GM10266 (cell line): ENCODE data around the gene SEMA5A.

Source experiments
- DNase-seq: peaks from one replicate; pipeline ENCODE4 v3.0.0; 2012; ENCODE audit errors: extremely low spot score
- TF ChIP-seq, protein P1 (sequence below): IDR thresholded peaks from 2 replicates; pipeline ENCODE4 v1.5.1; 2012; ENCODE audit warnings: mild to moderate bottlenecking, low read depth; ENCODE audit not compliant: control insufficient read depth, insufficient read depth; ENCODE audit errors: missing control alignments

SEMA5A gene

DNA sequence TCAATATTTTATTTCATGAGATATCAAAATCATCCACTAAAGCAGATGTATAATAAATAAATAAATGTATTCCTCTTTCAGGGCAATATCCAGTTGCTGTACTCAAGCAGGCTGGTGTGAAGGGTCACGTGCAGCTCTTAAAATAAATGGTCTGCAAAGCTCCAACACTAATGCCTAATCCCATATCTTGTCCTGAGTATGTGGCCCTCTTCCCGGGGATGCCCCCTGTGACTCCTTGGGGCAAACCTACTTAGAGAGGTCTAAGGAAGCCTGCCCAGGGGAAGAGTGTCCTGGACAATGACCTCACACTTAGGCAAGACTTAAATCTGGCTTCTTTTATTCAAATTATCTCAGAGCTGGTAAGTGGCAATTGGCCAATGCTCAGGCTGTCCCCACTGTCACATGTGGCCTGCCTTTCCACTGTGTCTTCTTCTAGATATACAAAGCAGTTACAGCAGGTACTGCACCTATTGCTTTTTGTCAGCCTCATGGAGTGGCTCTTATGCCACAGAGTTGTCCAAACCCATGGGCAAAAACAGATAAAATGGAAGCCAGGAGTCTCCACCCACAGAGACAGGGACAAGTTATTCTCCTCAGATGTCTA, 55.3 kb downstream of the SEMA5A start:
- TF ChIP-seq, protein P1, sequence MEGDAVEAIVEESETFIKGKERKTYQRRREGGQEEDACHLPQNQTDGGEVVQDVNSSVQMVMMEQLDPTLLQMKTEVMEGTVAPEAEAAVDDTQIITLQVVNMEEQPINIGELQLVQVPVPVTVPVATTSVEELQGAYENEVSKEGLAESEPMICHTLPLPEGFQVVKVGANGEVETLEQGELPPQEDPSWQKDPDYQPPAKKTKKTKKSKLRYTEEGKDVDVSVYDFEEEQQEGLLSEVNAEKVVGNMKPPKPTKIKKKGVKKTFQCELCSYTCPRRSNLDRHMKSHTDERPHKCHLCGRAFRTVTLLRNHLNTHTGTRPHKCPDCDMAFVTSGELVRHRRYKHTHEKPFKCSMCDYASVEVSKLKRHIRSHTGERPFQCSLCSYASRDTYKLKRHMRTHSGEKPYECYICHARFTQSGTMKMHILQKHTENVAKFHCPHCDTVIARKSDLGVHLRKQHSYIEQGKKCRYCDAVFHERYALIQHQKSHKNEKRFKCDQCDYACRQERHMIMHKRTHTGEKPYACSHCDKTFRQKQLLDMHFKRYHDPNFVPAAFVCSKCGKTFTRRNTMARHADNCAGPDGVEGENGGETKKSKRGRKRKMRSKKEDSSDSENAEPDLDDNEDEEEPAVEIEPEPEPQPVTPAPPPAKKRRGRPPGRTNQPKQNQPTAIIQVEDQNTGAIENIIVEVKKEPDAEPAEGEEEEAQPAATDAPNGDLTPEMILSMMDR: no peak
- no peak for DNase-seq

DNA sequence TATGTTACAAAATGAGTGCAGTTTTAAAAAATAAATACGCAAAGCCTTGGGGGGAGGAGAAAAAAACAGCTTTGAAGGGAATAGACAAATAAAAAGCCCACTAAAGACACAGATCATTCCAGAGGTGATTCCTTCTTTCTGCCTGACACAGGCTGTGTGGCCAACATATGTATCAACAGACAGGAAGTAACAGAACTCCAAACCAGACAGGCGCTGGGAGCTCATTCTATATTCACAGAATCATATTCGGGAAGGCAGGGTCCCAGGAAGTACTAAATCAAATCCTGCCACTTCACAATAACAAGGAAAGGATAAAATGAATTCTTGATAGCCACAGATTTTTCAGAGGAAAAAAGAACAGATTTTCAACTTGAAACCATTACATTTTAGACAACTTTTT, 62.1 kb downstream of the SEMA5A start:
- no peak for DNase-seq
- TF ChIP-seq, protein P1: no peak

DNA sequence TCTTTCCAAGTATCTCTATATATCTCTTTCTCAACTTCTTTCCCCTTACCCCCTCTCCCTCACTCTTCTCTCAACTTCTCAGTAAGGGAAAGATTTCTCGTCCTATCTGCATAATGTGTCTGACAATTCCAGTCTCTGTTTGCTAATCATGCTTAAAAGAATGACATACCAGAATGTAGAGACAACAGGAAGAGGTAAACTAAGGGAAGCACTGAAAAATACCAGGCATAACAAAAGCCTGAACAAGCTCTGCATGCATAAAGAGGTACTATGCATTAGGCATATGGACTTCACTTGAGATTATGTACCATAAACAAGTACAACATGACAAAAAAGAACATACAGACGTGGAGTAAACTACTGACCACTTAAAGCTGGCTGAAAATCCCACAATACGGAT, 62.6 kb downstream of the SEMA5A start:
- no peak for DNase-seq
- TF ChIP-seq, protein P1: no peak

DNA sequence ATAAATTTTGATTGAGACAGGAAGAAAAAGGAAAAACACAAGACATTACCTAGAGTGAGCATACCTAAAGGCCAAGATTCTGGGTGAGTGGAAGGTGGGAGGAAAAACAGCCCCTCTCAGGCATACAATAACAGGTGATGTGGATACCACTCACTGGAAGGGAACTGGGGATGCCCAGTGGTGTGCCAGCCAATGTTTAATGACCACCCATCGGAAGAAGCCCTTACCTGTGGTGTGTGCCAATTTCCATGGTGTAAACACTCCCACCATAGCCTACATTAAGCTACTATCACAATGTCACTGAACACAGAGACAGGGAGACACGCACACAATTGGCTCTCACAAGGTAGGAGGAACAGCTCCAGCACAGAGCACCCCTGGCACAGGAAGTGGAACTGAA, 63.5 kb downstream of the SEMA5A start:
- no peak for DNase-seq
- TF ChIP-seq, protein P1: no peak

DNA sequence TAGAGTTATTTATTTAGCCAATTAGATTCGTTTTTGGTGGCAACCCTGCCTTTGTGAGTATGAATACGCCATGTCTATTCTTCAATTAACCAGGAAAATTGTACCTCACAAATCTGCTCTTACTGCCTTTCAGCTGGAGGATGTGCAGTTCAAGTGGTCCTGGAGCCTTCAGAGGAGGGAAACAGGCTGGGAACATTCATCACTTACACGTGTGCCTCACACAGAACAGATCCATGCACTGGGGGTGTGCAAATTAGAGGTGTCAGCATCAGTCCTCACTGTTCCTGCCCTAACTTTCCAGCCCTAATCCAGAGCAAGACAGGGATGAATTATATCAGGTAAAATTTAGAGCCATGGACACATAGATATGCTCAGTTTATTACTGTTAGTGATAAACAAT, 65.4 kb downstream of the SEMA5A start:
- DNase-seq: no peak
- TF ChIP-seq, protein P1: no peak

DNA sequence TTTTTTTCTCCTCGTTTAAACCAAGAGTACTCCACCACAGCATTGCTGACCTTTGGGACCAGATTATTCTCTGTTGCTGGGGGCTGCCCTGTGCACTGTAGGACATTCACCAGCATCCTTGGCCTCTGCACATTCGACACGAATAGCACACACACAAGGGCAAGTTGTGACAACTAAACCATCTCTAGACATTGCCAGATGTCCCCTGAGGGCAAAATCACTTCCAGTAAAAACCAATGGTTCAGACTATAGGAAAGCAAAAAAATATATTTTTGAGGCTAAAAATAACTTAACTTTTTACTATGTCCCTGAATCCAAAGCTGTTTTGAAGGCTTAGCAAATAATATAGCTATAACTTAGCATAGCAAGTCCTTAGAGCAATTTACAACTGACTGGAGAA, 65.9 kb downstream of the SEMA5A start:
- DNase-seq: no peak
- TF ChIP-seq, protein P1: no peak

DNA sequence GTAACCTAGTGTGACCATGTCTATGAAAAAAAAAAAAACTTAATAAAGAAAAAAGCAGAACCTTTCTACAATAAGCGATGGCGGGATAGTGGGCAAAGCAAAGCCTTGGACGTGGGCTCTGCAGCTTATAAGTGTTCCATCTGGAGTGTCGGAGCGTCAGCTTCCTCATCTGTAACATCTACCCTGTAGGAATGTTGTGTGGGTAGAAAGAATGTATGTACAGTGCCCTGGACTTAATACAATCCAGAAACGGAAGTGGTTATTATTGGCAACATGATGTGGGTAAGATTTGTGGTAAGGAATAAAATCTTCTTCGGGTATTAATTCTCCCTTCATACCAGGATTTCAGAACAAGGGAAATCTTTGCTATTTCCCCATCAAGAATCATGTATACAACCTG, 66.5 kb downstream of the SEMA5A start:
- TF ChIP-seq, protein P1: no peak
- DNase-seq: no peak
